GM23248 (cell line): ENCODE measurements around the gene DACH1. TPM values are rescaled to one million over a fixed set of nuclear protein-coding genes. Genes with fewer than 3 reads are reported as not detected.
"Not testable (repeated sequence)": the region's sequence is repeated elsewhere in the genome, so short reads cannot be mapped to it uniquely, and the experiment has no call there.

Source experiments
- DNase-seq: peaks from one replicate; pipeline ENCODE4 v3.0.0-alpha.2; 2015
- H2AFZ ChIP-seq: fragments of 200-600 bp; sonication (generic); 2 replicates; pipeline ENCODE4 v1.6.1; 2016; ENCODE audit warnings: antibody characterized with exemption
- H3F3A ChIP-seq: fragments of 200-600 bp; sonication (generic); 2 replicates; pipeline ENCODE4 v1.6.1; 2016; ENCODE audit warnings: mild to moderate bottlenecking, antibody characterized with exemption, mixed run types; ENCODE audit not compliant: insufficient read depth
- H3K27ac ChIP-seq: fragments of 200-600 bp; sonication (generic); 2 replicates; pipeline ENCODE4 v1.5.1; 2016; ENCODE audit warnings: mild to moderate bottlenecking
- H3K27me3 ChIP-seq: fragments of 200-600 bp; sonication (generic); replicated peaks from 2 replicates; pipeline ENCODE4 v1.6.1; 2016; ENCODE audit warnings: mild to moderate bottlenecking; ENCODE audit not compliant: insufficient read depth
- H3K36me3 ChIP-seq: fragments of 200-600 bp; sonication (generic); 2 replicates; pipeline ENCODE4 v1.6.1; 2016; ENCODE audit warnings: low read depth, mild to moderate bottlenecking
- H3K4me1 ChIP-seq: fragments of 200-600 bp; sonication (generic); 2 replicates; pipeline ENCODE4 v1.6.1; 2016; ENCODE audit warnings: mild to moderate bottlenecking; ENCODE audit not compliant: insufficient read depth
- H3K4me2 ChIP-seq: fragments of 200-600 bp; sonication (generic); one replicate; pipeline ENCODE4 v1.6.1; 2016; ENCODE audit warnings: mild to moderate bottlenecking; ENCODE audit not compliant: unreplicated experiment
- H3K4me3 ChIP-seq: fragments of 200-600 bp; sonication (generic); 2 replicates; pipeline ENCODE4 v1.5.1; 2016; ENCODE audit warnings: mild to moderate bottlenecking
- H3K79me2 ChIP-seq: fragments of 200-600 bp; sonication (generic); 2 replicates; pipeline ENCODE4 v1.6.1; 2016; ENCODE audit warnings: mild to moderate bottlenecking; ENCODE audit not compliant: insufficient read depth
- H3K9ac ChIP-seq: fragments of 200-600 bp; sonication (generic); 2 replicates; pipeline ENCODE4 v1.6.1; 2016; ENCODE audit warnings: mild to moderate bottlenecking
- H3K9me2 ChIP-seq: fragments of 200-600 bp; sonication (generic); 2 replicates; pipeline ENCODE4 v1.6.1; 2016; ENCODE audit warnings: mixed run types, mild to moderate bottlenecking, moderate library complexity; ENCODE audit not compliant: insufficient read depth
- H3K9me3 ChIP-seq: fragments of 200-600 bp; sonication (generic); one replicate; pipeline ENCODE4 v1.6.1; 2017; ENCODE audit warnings: low read depth
- H4K20me1 ChIP-seq: fragments of 200-600 bp; sonication (generic); 2 replicates; pipeline ENCODE4 v1.6.0; 2016; ENCODE audit not compliant: insufficient read depth
- EZH2 ChIP-seq: fragments of 200-600 bp; sonication (generic); IDR thresholded peaks from 2 replicates; pipeline ENCODE4 v1.6.1; 2018; ENCODE audit warnings: antibody characterized with exemption, mild to moderate bottlenecking; ENCODE audit not compliant: insufficient read depth, poor library complexity, severe bottlenecking
- EZH2phosphoT487 ChIP-seq: fragments of 200-600 bp; sonication (generic); IDR thresholded peaks from 2 replicates; pipeline ENCODE4 v1.6.1; 2018; ENCODE audit warnings: antibody characterized with exemption, moderate library complexity, mild to moderate bottlenecking, low read depth; ENCODE audit not compliant: insufficient read depth
- WGBS, 2 experiments: methylation state at CpG; one replicate each; pipeline ENCODE4 v1.1.6; 2015 to 2017; ENCODE audit warnings: low lambda C conversion rate in 2 of 2, low coverage in 1 of 2; ENCODE audit errors: missing lambda C conversion rate in 2 of 2; 5-methylcytosine and 5-hydroxymethylcytosine counted together
- in situ Hi-C: fragments of 300-500 bp; cut with MboI; formaldehyde crosslinking; loops from 2 replicates; pipeline ENCODE4 v1.15.0; 2020
- polyA plus RNA-seq: library from polyadenylated mRNA; unstranded; fragments of >200 nt; fragmentation: Nextera tagmentation; extraction: Ambion mirVana; gene quantifications from 2 replicates; pipeline ENCODE4 v1.2.1, GENCODE V29; 2016
- total RNA-seq: library from RNA; depleted of rRNA; stranded (reverse); fragments of >200 nt; shearing (Covaris generic); gene quantifications from 2 replicates; pipeline ENCODE4 v1.2.3, GENCODE V29; 2014

Gene DACH1
- total and polyA plus RNA-seq, 2 experiments from 2014 or later: not detected

DNA sequence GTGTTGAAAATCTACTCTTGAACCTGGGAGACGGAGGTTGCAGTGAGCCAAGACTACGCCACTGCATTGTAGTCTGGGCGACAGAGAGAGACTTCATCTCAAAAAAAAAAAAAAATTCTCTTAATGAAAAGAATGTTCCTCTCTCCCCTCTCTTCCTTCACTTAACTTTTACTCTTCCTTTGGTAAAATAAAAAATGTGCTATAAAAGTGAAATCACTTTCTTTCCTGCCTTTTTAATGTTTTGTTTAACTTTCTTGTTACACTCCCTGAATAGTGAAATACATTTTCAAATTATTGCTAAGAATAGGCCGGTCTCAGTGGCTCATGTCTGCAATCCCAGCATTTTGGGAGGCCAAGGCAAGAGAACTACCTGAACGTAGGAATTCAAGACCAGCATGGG lies 86.5 kb downstream of the DACH1 start:
- Histone ChIP-seq H3K4me1 (no peaks in the 10 kb centered on the region), H3K4me2 (no peak overlapping the region), H3K9me3 (no peaks in the 10 kb centered on the region), H3K36me3 (no peaks in the 10 kb centered on the region), H3K9ac (no peak overlapping the region), H3K27ac (no peak overlapping the region), H2AFZ (no peak overlapping the region), H3F3A (no peaks in the 10 kb centered on the region), H4K20me1 (no peaks in the 10 kb centered on the region), H3K79me2 (no peaks in the 10 kb centered on the region), H3K4me3 (no peak overlapping the region), H3K27me3 (no peaks in the 10 kb centered on the region), H3K9me2 (no peaks in the 10 kb centered on the region)
- no peak for TF ChIP-seq EZH2
- TF ChIP-seq EZH2phosphoT487: no peak
- WGBS, 2 experiments: 20 to 33% methylated on average over 5 of the region's 5 CpGs
- in situ Hi-C loops: no loop called here
- no peak for DNase-seq

DNA sequence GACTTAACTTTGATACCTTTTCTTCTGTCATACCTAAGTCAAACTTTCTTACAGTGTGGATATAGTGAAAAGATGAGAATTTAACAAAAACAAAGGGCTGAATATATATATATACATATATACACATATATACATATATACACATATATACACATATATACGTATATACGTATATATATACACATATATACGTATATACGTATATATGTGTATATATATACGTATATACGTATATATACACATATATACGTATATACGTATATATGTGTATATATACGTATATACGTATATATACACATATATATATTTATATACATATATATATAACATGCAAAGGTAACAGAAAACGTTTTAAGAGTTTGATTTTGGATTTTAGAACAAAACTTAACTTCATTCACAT lies 88.0 kb downstream of the DACH1 start:
- in situ Hi-C loops, H3K9ac ChIP-seq, H3K9me3 ChIP-seq, H3K27ac ChIP-seq, H4K20me1 ChIP-seq, H3K36me3 ChIP-seq, H3F3A ChIP-seq, H3K79me2 ChIP-seq, H3K27me3 ChIP-seq, H3K9me2 ChIP-seq, H3K4me1 ChIP-seq, H2AFZ ChIP-seq, H3K4me3 ChIP-seq, H3K4me2 ChIP-seq, DNase-seq: not testable (repeated sequence)
- WGBS, 2 experiments: 67 to 80% methylated on average over 5 to 11 of the region's 11 CpGs

DNA sequence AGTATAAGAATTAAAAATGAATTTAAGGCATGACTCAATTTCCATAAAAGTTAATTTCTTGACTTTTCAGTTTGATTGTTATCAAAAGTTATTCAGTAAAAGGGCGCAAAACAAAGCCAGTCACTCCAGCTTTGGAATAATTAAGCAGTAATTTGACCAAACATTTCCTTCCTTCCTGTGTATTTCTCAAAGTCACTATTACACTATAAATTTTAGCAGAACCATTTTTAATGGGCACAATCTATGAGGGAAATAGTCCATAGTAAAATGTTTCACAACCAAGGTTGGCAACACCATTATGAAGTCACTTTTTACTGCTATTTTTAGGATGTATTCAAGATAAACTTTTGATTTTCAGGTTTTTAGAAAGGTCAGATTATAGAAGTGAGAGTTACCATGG lies 91.0 kb downstream of the DACH1 start:
- DNase-seq: no peak
- no peak overlapping the region for H2AFZ ChIP-seq
- no peak overlapping the region for H3K27ac ChIP-seq
- H3F3A ChIP-seq: no peaks in the 10 kb centered on the region
- no peaks in the 10 kb centered on the region for H3K9me2 ChIP-seq
- no peak overlapping the region for H3K9ac ChIP-seq
- no peaks in the 10 kb centered on the region for H3K9me3 ChIP-seq
- no peaks in the 10 kb centered on the region for H3K79me2 ChIP-seq
- no peaks in the 10 kb centered on the region for H4K20me1 ChIP-seq
- TF ChIP-seq EZH2phosphoT487 (no peak), EZH2 (no peak)
- no peaks in the 10 kb centered on the region for H3K4me1 ChIP-seq
- in situ Hi-C loops: no loop called here
- 32 to 38% methylated on average over 1 of the region's 1 CpG for WGBS, 2 experiments
- H3K36me3 ChIP-seq: no peaks in the 10 kb centered on the region
- no peak overlapping the region for H3K4me3 ChIP-seq
- H3K4me2 ChIP-seq: no peak overlapping the region
- H3K27me3 ChIP-seq: no peaks in the 10 kb centered on the region

DNA sequence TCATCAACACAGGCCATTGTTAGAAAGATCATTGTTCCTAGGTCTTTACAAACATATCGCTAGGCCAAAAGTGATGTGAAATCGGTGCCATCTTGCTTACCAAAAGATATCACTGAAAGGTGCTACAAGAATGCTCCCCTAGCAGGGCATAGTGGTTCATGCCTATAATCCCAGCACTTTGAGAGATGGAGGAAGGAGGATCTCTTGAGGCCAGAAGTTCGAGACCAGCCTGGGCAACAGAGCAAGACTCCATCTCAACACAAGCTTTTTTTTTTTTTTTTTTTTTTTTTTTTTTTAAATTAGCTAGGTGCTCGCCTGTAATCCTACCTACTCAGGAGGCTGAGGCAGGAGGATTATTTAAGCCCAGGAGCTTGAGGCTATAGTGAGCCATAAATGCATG lies 92.1 kb downstream of the DACH1 start:
- in situ Hi-C loops: no loop called here
- WGBS, 2 experiments: 22 to 27% methylated on average over 4 of the region's 4 CpGs
- Histone ChIP-seq H3K9ac (no peak overlapping the region), H3K79me2 (no peaks in the 10 kb centered on the region), H3K4me3 (no peak overlapping the region), H3K4me1 (no peaks in the 10 kb centered on the region), H3K27me3 (no peaks in the 10 kb centered on the region), H2AFZ (no peak overlapping the region), H3K9me2 (no peaks in the 10 kb centered on the region), H3K36me3 (no peaks in the 10 kb centered on the region), H4K20me1 (no peaks in the 10 kb centered on the region), H3K4me2 (no peak overlapping the region), H3K9me3 (no peaks in the 10 kb centered on the region), H3F3A (no peaks in the 10 kb centered on the region), H3K27ac (no peak overlapping the region)
- DNase-seq: no peak
- no peak for TF ChIP-seq EZH2
- no peak for TF ChIP-seq EZH2phosphoT487

DNA sequence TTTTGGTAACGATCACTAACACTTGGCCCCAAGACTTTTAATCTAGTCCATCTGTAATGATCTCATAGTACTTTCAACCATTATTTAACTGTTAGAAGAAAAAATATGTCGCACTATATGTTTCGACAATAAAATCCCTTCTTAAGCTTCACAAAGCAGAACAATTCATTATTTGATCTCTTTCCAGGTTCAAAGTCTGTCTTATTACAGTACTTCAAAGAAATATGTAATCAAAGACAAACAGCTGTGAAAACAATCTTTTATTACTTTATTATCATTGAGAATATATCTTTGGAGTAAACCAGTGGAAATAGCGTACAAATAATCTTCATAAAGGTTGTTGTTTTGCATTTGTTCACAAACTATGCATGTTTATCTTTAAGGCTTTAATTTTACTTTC lies 93.5 kb downstream of the DACH1 start:
- TF ChIP-seq EZH2phosphoT487 (no peak), EZH2 (no peak)
- Histone ChIP-seq H3K36me3 (no peaks in the 10 kb centered on the region), H3K27ac (no peak overlapping the region), H3K27me3 (no peaks in the 10 kb centered on the region), H3K79me2 (no peaks in the 10 kb centered on the region), H4K20me1 (no peaks in the 10 kb centered on the region), H3K4me3 (no peak overlapping the region), H3K4me1 (no peaks in the 10 kb centered on the region), H3K9ac (no peak overlapping the region), H2AFZ (no peak overlapping the region), H3K9me2 (no peaks in the 10 kb centered on the region), H3F3A (no peaks in the 10 kb centered on the region), H3K4me2 (no peak overlapping the region), H3K9me3 (no peaks in the 10 kb centered on the region)
- 6 to 9% methylated on average over 4 of the region's 4 CpGs for WGBS, 2 experiments
- in situ Hi-C loops: no loop called here
- DNase-seq: no peak
